ENCODE data around the gene SIRT4. TPM values are rescaled to one million over a fixed set of nuclear protein-coding genes. Genes with fewer than 3 reads are reported as not detected.
A peak's percentile ranks its signal among the peaks of the same experiment; 100 is the strongest.
"Not testable (repeated sequence)": the region's sequence is repeated elsewhere in the genome, so short reads cannot be mapped to it uniquely, and the experiment has no call there.

SIRT4 gene
- total RNA-seq, 2 donors from 2014 or later, result 0.99 to 6.2 TPM

DNA sequence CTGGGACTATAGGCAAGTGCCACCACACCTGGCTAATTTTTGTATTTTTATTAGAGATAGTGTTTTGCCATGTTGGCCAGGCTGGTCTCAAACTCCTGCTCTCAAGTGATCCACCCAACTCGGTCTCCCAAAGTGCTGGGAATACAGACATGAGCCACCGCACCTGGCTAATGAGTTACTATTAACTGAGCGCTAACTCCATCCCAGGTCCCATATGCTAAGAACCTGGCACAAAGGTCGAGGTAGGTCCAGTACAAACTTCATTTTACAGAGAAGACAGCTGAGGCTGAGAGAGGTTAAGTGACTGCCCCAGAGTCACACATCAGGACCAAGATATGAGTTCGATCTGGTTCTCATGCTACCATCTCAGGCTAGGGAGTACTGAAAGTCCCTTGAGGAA, 29.9 kb downstream of the SIRT4 start:
- 19 to 36% methylated on average over 5 of the region's 5 CpGs for WGBS, 2 donors
- no peak overlapping the region for H3K4me3 ChIP-seq
- intact Hi-C loops (cut with DNase I), result no loop called here
- ATAC-seq (peak; percentile 21), DNase-seq (peak in 3 of 4 donors; percentile 55 to 71 (median 58))
- no peaks in the 10 kb centered on the region for H3K27me3 ChIP-seq
- no peaks in the 10 kb centered on the region for H3K9me3 ChIP-seq
- no peaks in the 10 kb centered on the region for H3K36me3 ChIP-seq (replicated peaks in 1 of 2; ENCODE audit: insufficient read depth in 1 of 2, low read depth in 2 of 2)
- TF ChIP-seq POLR2A (IDR thresholded peaks at IDR 0.05), result no peak
- TF ChIP-seq, protein P1, sequence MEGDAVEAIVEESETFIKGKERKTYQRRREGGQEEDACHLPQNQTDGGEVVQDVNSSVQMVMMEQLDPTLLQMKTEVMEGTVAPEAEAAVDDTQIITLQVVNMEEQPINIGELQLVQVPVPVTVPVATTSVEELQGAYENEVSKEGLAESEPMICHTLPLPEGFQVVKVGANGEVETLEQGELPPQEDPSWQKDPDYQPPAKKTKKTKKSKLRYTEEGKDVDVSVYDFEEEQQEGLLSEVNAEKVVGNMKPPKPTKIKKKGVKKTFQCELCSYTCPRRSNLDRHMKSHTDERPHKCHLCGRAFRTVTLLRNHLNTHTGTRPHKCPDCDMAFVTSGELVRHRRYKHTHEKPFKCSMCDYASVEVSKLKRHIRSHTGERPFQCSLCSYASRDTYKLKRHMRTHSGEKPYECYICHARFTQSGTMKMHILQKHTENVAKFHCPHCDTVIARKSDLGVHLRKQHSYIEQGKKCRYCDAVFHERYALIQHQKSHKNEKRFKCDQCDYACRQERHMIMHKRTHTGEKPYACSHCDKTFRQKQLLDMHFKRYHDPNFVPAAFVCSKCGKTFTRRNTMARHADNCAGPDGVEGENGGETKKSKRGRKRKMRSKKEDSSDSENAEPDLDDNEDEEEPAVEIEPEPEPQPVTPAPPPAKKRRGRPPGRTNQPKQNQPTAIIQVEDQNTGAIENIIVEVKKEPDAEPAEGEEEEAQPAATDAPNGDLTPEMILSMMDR (IDR thresholded peaks at IDR 0.05), result no peak
- H3K4me1 ChIP-seq, result peaks cover 63% of the 10 kb centered on the region
- H3K27ac ChIP-seq, result peak overlapping the region; percentile 95 to 98 (median 96)

DNA sequence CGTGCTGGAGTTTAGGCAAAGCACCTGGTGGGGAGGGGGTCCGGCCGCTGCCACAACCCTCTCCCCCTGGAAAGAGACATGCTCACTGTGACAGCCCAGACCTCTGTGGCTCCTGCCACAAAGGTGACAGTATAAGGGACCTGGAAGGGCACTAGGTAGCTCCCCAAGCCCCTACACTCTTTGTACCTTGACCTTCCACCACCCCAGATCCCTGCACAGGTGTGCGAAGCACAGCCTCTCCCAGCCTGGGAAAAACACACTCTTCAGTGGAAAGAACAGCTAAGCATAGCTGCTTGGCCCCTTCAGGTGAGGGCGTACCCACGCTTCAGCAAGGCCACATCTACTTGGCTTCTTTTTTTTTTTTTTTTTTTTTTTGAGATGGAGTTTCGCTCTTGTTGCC, 30.4 kb downstream of the SIRT4 start:
- no peak overlapping the region for H3K4me3 ChIP-seq
- H3K36me3 ChIP-seq (replicated peaks in 1 of 2; ENCODE audit: insufficient read depth in 1 of 2, low read depth in 2 of 2), result no peaks in the 10 kb centered on the region
- H3K9me3 ChIP-seq, result no peaks in the 10 kb centered on the region
- no peaks in the 10 kb centered on the region for H3K27me3 ChIP-seq
- ATAC-seq, result peak; percentile 79
- intact Hi-C loops (cut with DNase I), result no loop called here
- peak in 2 of 3 donors; percentile 61 to 63 for TF ChIP-seq POLR2A (IDR thresholded peaks at IDR 0.05)
- TF ChIP-seq, protein P1 (IDR thresholded peaks at IDR 0.05), result peak in 1 of 7 experiments; percentile 5
- H3K4me1 ChIP-seq, result peaks cover 60% of the 10 kb centered on the region
- peak; percentile 84 to 93 (median 90) for DNase-seq
- H3K27ac ChIP-seq, result peak overlapping the region; percentile 95 to 98 (median 96)
- 23 to 32% methylated on average over 6 to 7 of the region's 7 CpGs for WGBS, 2 donors

DNA sequence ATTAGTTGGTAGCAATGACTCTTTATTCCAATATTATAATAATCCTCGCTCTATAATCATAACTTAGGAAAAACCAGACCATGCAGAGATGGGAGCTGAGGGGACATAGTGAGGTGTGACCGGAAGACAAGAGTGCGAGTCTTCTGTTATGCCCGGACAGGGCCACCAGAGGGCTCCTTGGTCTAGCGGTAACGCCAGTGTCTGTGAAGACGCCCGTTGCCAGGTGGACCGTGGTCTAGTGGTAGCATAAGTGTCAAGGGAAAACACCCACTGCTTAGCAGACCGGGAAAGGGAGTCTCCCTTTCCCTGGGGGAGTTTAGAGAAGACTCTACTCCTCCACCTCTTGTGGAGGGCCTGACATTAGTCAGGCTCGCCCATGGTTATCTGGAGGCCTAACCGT, 33.3 kb downstream of the SIRT4 start:
- 9 to 19% methylated on average over 11 to 12 of the region's 12 CpGs for WGBS, 2 donors
- H3K9me3 ChIP-seq; H3K27me3 ChIP-seq; H3K36me3 ChIP-seq (replicated peaks in 1 of 2; ENCODE audit: insufficient read depth in 1 of 2, low read depth in 2 of 2); intact Hi-C loops (cut with DNase I); H3K4me3 ChIP-seq; ATAC-seq: not testable (repeated sequence)
- Histone ChIP-seq H3K27ac (peak overlapping the region in 1 of 4 donors; percentile 15), H3K4me1 (peaks cover 33% of the 10 kb centered on the region)
- peak; percentile 86 to 93 (median 88) for DNase-seq
- TF ChIP-seq, protein P1 (IDR thresholded peaks at IDR 0.05), result peak; percentile 45 to 83 (median 78)

DNA sequence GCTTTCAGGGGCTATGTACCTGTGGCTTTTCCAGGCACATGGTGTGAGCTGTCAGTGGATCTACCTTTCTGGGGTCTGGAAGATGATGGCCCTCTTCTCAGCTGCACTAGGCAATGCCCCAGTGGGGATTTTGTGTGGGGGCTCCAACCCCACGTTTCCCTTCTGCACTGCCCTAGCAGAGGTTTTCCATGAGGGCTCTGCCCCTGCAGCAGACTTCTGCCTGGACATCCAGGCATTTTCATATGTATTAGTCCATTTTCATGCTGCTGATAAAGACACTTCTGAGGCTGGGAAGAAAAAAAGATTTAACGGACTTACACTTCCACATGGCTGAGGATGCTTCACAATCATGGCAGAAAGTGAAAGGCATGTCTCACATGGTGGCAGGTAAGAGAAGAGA, 34.3 kb downstream of the SIRT4 start:
- intact Hi-C loops (cut with DNase I); H3K27ac ChIP-seq; ATAC-seq; H3K4me3 ChIP-seq; H3K27me3 ChIP-seq; H3K9me3 ChIP-seq; H3K36me3 ChIP-seq (replicated peaks in 1 of 2; ENCODE audit: insufficient read depth in 1 of 2, low read depth in 2 of 2); DNase-seq: not testable (repeated sequence)
- 95 to 96% methylated on average over 2 of the region's 2 CpGs for WGBS, 2 donors
- peaks cover 25% of the 10 kb centered on the region for H3K4me1 ChIP-seq

DNA sequence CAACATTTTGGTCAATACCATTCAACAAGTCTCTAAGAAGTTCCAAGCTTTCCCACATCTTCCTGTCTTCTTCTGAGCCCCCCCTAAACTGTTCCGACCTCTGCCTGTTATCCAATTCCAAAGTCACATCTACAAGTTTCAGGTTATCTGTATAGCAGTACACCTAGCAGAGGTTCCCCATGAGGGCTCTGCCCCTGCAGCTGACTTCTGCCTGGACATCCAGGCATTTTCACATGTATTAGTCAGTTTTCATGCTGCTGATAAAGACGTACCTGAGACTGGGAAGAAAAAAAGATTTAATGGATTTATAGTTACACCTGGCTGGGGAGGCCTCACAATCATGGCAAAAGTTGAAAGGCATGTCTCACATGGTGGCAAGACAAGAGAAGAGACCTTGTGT, 35.6 kb downstream of the SIRT4 start:
- intact Hi-C loops (cut with DNase I), result no loop called here
- H3K27ac ChIP-seq, result no peak overlapping the region

More for the DNA sequence above, 35.6 kb downstream of the SIRT4 start:
- Histone ChIP-seq H3K4me3 (no peak overlapping the region), H3K36me3 (replicated peaks in 1 of 2; ENCODE audit: insufficient read depth in 1 of 2, low read depth in 2 of 2) (no peaks in the 10 kb centered on the region), H3K9me3 (no peaks in the 10 kb centered on the region), H3K27me3 (no peaks in the 10 kb centered on the region), H3K4me1 (peaks cover 11% of the 10 kb centered on the region)
- ATAC-seq (no peak), DNase-seq (no peak)
- TF ChIP-seq POLR2A (IDR thresholded peaks at IDR 0.05), result no peak
- TF ChIP-seq, protein P1 (IDR thresholded peaks at IDR 0.05), result no peak
- WGBS, 2 donors, result 89 to 93% methylated on average over 2 of the region's 2 CpGs

Measured in body of pancreas (tissue), 4 donors.